ENCODE measurements around the gene ASMT. TPM values are rescaled to one million over a fixed set of nuclear protein-coding genes. Genes with fewer than 3 reads are reported as not detected.

The ASMT gene
- total and polyA plus RNA-seq, 2 of the 4 experiments (the other 2 are of a cell fraction): not detected

DNA sequence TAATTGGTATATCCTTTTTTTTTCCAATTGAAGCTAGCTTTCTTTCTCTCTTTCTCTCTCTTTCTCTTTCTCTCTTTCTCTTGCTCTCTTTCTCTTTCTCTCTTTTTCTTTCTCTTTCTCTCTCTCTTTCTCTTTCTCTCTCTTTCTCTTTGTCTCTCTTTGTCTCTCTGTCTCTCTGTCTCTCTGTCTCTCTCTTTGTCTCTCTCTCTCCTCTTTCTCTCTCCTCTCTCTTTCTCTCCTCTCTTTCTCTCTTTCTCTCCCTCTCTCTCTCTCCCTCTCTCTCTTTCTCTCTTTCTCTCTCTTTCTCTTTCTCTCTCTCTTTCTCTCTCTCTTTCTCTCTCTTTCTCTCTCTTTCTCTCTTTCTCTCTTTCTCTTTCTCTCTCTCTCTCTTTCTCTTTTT is 66.6 kb downstream of the ASMT start:
- no peak overlapping the region for H2BK5ac ChIP-seq (ENCODE audit: low read depth, low read length, poor library complexity, severe bottlenecking)
- no peak overlapping the region for H2AK9ac ChIP-seq (replicated peaks; ENCODE audit: low read depth, low read length, poor library complexity)
- dilution Hi-C loops (cut with HindIII; ENCODE audit: low sequenced_read_pairs, unreplicated experiment): no loop called here
- H3K9me3 ChIP-seq (ENCODE audit: control insufficient read depth, insufficient read depth, low read length): peaks cover 12% of the 10 kb centered on the region; the same call in 1 of the 2 replicates
- no peak overlapping the region for H3K4me3 ChIP-seq (ENCODE audit: insufficient read depth, low read depth, low read length)
- H2AK5ac ChIP-seq (ENCODE audit: low read depth, low read length): no peak overlapping the region
- H3K14ac ChIP-seq (replicated peaks; ENCODE audit: low read depth, low read length): no peak overlapping the region
- no peak overlapping the region for H4K5ac ChIP-seq (ENCODE audit: low read depth, low read length)
- intact Hi-C loops (cut with micrococcal nuclease): no loop called here
- ATAC-seq (ENCODE audit: low read depth) (no peak), DNase-seq (no peak)
- H3K27ac ChIP-seq (ENCODE audit: insufficient read depth, low read length): no peak overlapping the region
- no peak overlapping the region for H3K23ac ChIP-seq (ENCODE audit: low read depth, low read length)
- no peaks in the 10 kb centered on the region for H3K79me1 ChIP-seq (ENCODE audit: low read depth in 1 of 2, low read length in 2 of 2)
- no peak overlapping the region for H3K18ac ChIP-seq (ENCODE audit: low read depth, low read length)
- H2BK20ac ChIP-seq (ENCODE audit: low read depth, low read length): no peak overlapping the region
- POLR2A ChIA-PET (ENCODE audit: unreplicated experiment): no interaction called here
- no peak overlapping the region for H4K8ac ChIP-seq (ENCODE audit: low read depth in 2 of 2, low read length in 2 of 2)
- TF ChIP-seq, protein P1, sequence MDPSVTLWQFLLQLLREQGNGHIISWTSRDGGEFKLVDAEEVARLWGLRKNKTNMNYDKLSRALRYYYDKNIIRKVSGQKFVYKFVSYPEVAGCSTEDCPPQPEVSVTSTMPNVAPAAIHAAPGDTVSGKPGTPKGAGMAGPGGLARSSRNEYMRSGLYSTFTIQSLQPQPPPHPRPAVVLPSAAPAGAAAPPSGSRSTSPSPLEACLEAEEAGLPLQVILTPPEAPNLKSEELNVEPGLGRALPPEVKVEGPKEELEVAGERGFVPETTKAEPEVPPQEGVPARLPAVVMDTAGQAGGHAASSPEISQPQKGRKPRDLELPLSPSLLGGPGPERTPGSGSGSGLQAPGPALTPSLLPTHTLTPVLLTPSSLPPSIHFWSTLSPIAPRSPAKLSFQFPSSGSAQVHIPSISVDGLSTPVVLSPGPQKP (IDR thresholded peaks at IDR 0.05; ENCODE audit: borderline replicate concordance, low read depth, low read length): no peak
- TF ChIP-seq MAZ (IDR thresholded peaks at IDR 0.05; ENCODE audit: borderline replicate concordance, low read depth, low read length): no peak
- TF ChIP-seq MAFK (IDR thresholded peaks at IDR 0.05; ENCODE audit: low read depth, low read length): no peak
- TF ChIP-seq, protein P2, sequence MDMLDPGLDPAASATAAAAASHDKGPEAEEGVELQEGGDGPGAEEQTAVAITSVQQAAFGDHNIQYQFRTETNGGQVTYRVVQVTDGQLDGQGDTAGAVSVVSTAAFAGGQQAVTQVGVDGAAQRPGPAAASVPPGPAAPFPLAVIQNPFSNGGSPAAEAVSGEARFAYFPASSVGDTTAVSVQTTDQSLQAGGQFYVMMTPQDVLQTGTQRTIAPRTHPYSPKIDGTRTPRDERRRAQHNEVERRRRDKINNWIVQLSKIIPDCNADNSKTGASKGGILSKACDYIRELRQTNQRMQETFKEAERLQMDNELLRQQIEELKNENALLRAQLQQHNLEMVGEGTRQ (IDR thresholded peaks at IDR 0.05; ENCODE audit: low read depth, low read length): no peak
- no peak for TF ChIP-seq RCOR1 (IDR thresholded peaks at IDR 0.05; ENCODE audit: insufficient replicate concordance, low read length)
- no peak for TF ChIP-seq FOS (IDR thresholded peaks at IDR 0.05; ENCODE audit: low read depth, low read length)
- TF ChIP-seq RFX5 (IDR thresholded peaks at IDR 0.05; ENCODE audit: low read depth, low read length): no peak
- TF ChIP-seq NFE2L2 (IDR thresholded peaks at IDR 0.05; ENCODE audit: low read depth, low read length): no peak
- no peak for TF ChIP-seq MXI1 (IDR thresholded peaks at IDR 0.05; ENCODE audit: borderline replicate concordance, low read depth, low read length)
- TF ChIP-seq POLR2A (IDR thresholded peaks at IDR 0.05; ENCODE audit: low read depth, low read length): no peak
- TF ChIP-seq SMC3 (IDR thresholded peaks at IDR 0.05; ENCODE audit: low read depth, low read length): no peak
- TF ChIP-seq BHLHE40 (IDR thresholded peaks at IDR 0.05; ENCODE audit: low read depth, low read length): no peak
- no peak for TF ChIP-seq CHD1 (IDR thresholded peaks at IDR 0.05; ENCODE audit: low read depth, low read length)
- no peak for TF ChIP-seq RAD21 (IDR thresholded peaks at IDR 0.05; ENCODE audit: low read length)
- TF ChIP-seq, protein P3, sequence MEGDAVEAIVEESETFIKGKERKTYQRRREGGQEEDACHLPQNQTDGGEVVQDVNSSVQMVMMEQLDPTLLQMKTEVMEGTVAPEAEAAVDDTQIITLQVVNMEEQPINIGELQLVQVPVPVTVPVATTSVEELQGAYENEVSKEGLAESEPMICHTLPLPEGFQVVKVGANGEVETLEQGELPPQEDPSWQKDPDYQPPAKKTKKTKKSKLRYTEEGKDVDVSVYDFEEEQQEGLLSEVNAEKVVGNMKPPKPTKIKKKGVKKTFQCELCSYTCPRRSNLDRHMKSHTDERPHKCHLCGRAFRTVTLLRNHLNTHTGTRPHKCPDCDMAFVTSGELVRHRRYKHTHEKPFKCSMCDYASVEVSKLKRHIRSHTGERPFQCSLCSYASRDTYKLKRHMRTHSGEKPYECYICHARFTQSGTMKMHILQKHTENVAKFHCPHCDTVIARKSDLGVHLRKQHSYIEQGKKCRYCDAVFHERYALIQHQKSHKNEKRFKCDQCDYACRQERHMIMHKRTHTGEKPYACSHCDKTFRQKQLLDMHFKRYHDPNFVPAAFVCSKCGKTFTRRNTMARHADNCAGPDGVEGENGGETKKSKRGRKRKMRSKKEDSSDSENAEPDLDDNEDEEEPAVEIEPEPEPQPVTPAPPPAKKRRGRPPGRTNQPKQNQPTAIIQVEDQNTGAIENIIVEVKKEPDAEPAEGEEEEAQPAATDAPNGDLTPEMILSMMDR (conservative IDR thresholded peaks at IDR 0.05; ENCODE audit: low read depth, low read length): no peak
- TF ChIP-seq CEBPB (IDR thresholded peaks at IDR 0.05; ENCODE audit: low read depth, low read length): no peak
- CTCF ChIA-PET: no interaction called here
- no peaks in the 10 kb centered on the region for H3K27me3 ChIP-seq (ENCODE audit: control insufficient read depth, insufficient read depth, low read length)
- no peak overlapping the region for H2AFZ ChIP-seq (replicated peaks; ENCODE audit: low read length, poor library complexity)
- no peak overlapping the region for H3K4me2 ChIP-seq (ENCODE audit: low read depth, low read length)
- no peak overlapping the region for H2BK15ac ChIP-seq (ENCODE audit: low read depth, low read length)
- H3K9ac ChIP-seq (ENCODE audit: low read depth, low read length): no peak overlapping the region
- H3K56ac ChIP-seq (ENCODE audit: extremely low read depth, insufficient read depth, low read length): no peak overlapping the region
- H3K36me3 ChIP-seq (ENCODE audit: control insufficient read depth, insufficient read depth, low read length): no peaks in the 10 kb centered on the region
- H4K20me1 ChIP-seq (ENCODE audit: insufficient read depth, low read length): no peaks in the 10 kb centered on the region
- in situ Hi-C loops (cut with MboI; ENCODE audit: low sequenced_read_pairs): no loop called here
- H2BK120ac ChIP-seq (ENCODE audit: low read depth, low read length): no peak overlapping the region
- no peaks in the 10 kb centered on the region for H3K9me1 ChIP-seq (ENCODE audit: insufficient read depth, low read length)
- H4K91ac ChIP-seq (ENCODE audit: insufficient read depth, low read depth, low read length): no peak overlapping the region
- H3K4ac ChIP-seq (ENCODE audit: low read depth, low read length): no peak overlapping the region
- BruUV-seq (replicated peaks): no TSS peak
- no peaks in the 10 kb centered on the region for H3K4me1 ChIP-seq (ENCODE audit: control insufficient read depth, insufficient read depth, low read length)

Measured in IMR-90 (cell line).